ENCODE data around the gene ALG11. TPM values are rescaled to one million over a fixed set of nuclear protein-coding genes. Genes with fewer than 3 reads are reported as not detected.

Gene ALG11
- total RNA-seq, 1 donor from 2014 or later: 44.6 TPM

- no peak for DNase-seq (ENCODE audit: low spot score)
- Mint-ChIP-seq H3K9me3 (peaks cover 35% of the 10 kb centered on the region), H3K27me3 (ENCODE audit: insufficient read depth, low read depth) (peaks cover 3% of the 10 kb centered on the region), H3K4me1 (no peaks in the 10 kb centered on the region), H3K4me3 (no peak overlapping the region), H3K36me3 (peaks cover 4% of the 10 kb centered on the region), H3K27ac (no peak overlapping the region)
- Histone ChIP-seq H3K36me3 (no peaks in the 10 kb centered on the region), H3K27ac (no peak overlapping the region), H3K4me2 (no peak overlapping the region), H3K9ac (no peak overlapping the region), H3K4me1 (no peaks in the 10 kb centered on the region), H2AFZ (replicated peaks) (no peak overlapping the region), H4K20me1 (ENCODE audit: low read depth) (no peaks in the 10 kb centered on the region), H3F3A (ENCODE audit: low read depth) (no peaks in the 10 kb centered on the region), H3K79me2 (ENCODE audit: low read depth) (no peaks in the 10 kb centered on the region), H3K4me3 (no peak overlapping the region), H3K9me3 (ENCODE audit: low read depth) (no peaks in the 10 kb centered on the region), H3K27me3 (no peaks in the 10 kb centered on the region)
- TF ChIP-seq CTCF (IDR thresholded peaks at IDR 0.05) (no peak), EZH2 (IDR thresholded peaks at IDR 0.05) (no peak), EZH2phosphoT487 (IDR thresholded peaks at IDR 0.05) (no peak)
Observed at GRCh38 chr13:52061587-52061986, 49.4 kb downstream of the ALG11 start.

- no peaks in the 10 kb centered on the region for H3K4me1 ChIP-seq
- no peak overlapping the region for H2AFZ ChIP-seq (replicated peaks)
- Mint-ChIP-seq H3K27ac (no peak overlapping the region), H3K9me3 (peaks cover 56% of the 10 kb centered on the region), H3K36me3 (peaks cover 4% of the 10 kb centered on the region), H3K4me3 (no peak overlapping the region), H3K27me3 (ENCODE audit: insufficient read depth, low read depth) (peaks cover 3% of the 10 kb centered on the region), H3K4me1 (no peaks in the 10 kb centered on the region)
- no peak overlapping the region for H3K4me2 ChIP-seq
- no peak for TF ChIP-seq EZH2 (IDR thresholded peaks at IDR 0.05)
- no peak for TF ChIP-seq EZH2phosphoT487 (IDR thresholded peaks at IDR 0.05)
- no peak for TF ChIP-seq CTCF (IDR thresholded peaks at IDR 0.05)
- no peak overlapping the region for H3K27ac ChIP-seq
- no peaks in the 10 kb centered on the region for H3K36me3 ChIP-seq
- no peak for DNase-seq (ENCODE audit: low spot score)
- H3K9ac ChIP-seq: no peak overlapping the region
- no peaks in the 10 kb centered on the region for H3K27me3 ChIP-seq
- H3K79me2 ChIP-seq (ENCODE audit: low read depth): no peaks in the 10 kb centered on the region
- peaks cover 6% of the 10 kb centered on the region for H3K9me3 ChIP-seq (ENCODE audit: low read depth)
- no peaks in the 10 kb centered on the region for H4K20me1 ChIP-seq (ENCODE audit: low read depth)
- no peaks in the 10 kb centered on the region for H3F3A ChIP-seq (ENCODE audit: low read depth)
- H3K4me3 ChIP-seq: no peak overlapping the region
Observed at GRCh38 chr13:52067237-52067636, 55.0 kb downstream of the ALG11 start.

GRCh38 chr13:52070929-52071523 is 58.8 kb downstream of the ALG11 start:
- Histone ChIP-seq H3K9me3 (ENCODE audit: low read depth) (peaks cover 6% of the 10 kb centered on the region), H2AFZ (replicated peaks) (no peak overlapping the region), H3K4me2 (no peak overlapping the region), H3K27me3 (no peaks in the 10 kb centered on the region), H3F3A (ENCODE audit: low read depth) (no peaks in the 10 kb centered on the region), H3K79me2 (ENCODE audit: low read depth) (no peaks in the 10 kb centered on the region), H3K27ac (no peak overlapping the region), H3K36me3 (no peaks in the 10 kb centered on the region), H3K4me1 (no peaks in the 10 kb centered on the region), H3K4me3 (no peak overlapping the region), H3K9ac (no peak overlapping the region), H4K20me1 (ENCODE audit: low read depth) (no peaks in the 10 kb centered on the region)
- Mint-ChIP-seq H3K4me1 (no peaks in the 10 kb centered on the region), H3K9me3 (peaks cover 46% of the 10 kb centered on the region), H3K36me3 (peaks cover 3% of the 10 kb centered on the region), H3K27me3 (ENCODE audit: insufficient read depth, low read depth) (peaks cover 3% of the 10 kb centered on the region), H3K27ac (no peak overlapping the region), H3K4me3 (no peak overlapping the region)
- DNase-seq (ENCODE audit: low spot score): no peak
- no peak for TF ChIP-seq CTCF (IDR thresholded peaks at IDR 0.05)
- no peak for TF ChIP-seq EZH2 (IDR thresholded peaks at IDR 0.05)
- TF ChIP-seq EZH2phosphoT487 (IDR thresholded peaks at IDR 0.05): no peak

Other genes with a start within 250 kb of the ALG11 start
- 5.2 and 7.6 TPM in 2 replicates for gene DHRS12, start 208.2 kb upstream of the ALG11 start, total RNA-seq (ENCODE audit: low replicate concordance)
- 0.15 TPM in 1 of 2 replicates, not detected in the other for gene TMEM272, start 167.2 kb upstream of the ALG11 start, total RNA-seq (ENCODE audit: low replicate concordance)
- not detected in 2 replicates for gene CCDC70, start 150.4 kb upstream of the ALG11 start, total RNA-seq (ENCODE audit: low replicate concordance)
- gene ATP7B, start 948 bp upstream of the ALG11 start, total RNA-seq (ENCODE audit: low replicate concordance): 8.2 and 13.3 TPM in 2 replicates
- gene UTP14C, start 12.3 kb downstream of the ALG11 start, total RNA-seq (ENCODE audit: low replicate concordance): 22.8 and 29.1 TPM in 2 replicates
- gene NEK5, start 116.7 kb downstream of the ALG11 start, total RNA-seq (ENCODE audit: low replicate concordance): 0.09 and 0.28 TPM in 2 replicates
- gene NEK3, start 147.2 kb downstream of the ALG11 start, total RNA-seq (ENCODE audit: low replicate concordance): 24.9 and 38.4 TPM in 2 replicates